K562 treated with DMSO at 1 percent for 12 hours (cell line): ENCODE measurements around the gene ABCF3. TPM values are rescaled to one million over a fixed set of nuclear protein-coding genes. Genes with fewer than 3 reads are reported as not detected.

ENCODE experiments used
- total RNA-seq: library from RNA; unstranded; fragments of 300-600 nt; gene quantifications from 2 replicates; pipeline ENCODE4 v1.2.3, GENCODE V29; 2022; ENCODE audit not compliant: insufficient read depth

The ABCF3 gene
- total RNA-seq = 37.1 and 46.9 TPM in 2 replicates

GRCh38 chr3:184186184-184186901 lies at the start of gene ABCF3:
Gene ABCF3, plus strand, starts transcription at chr3:184186199. Its CDS starts 9 bp downstream, at chr3:184186208.

GRCh38 chr3:184154885-184155643 lies 30.9 kb upstream of the ABCF3 start, which contains the start of gene DVL3:
Gene DVL3, plus strand, starts transcription at chr3:184155377. Its CDS starts 259 bp downstream, at chr3:184155636.

GRCh38 chr3:184174646-184175492 lies 11.1 kb upstream of the ABCF3 start, which contains the start of gene AP2M1:
Gene AP2M1, plus strand, starts transcription at chr3:184174855. Its CDS starts 2,139 bp downstream, at chr3:184176994.

GRCh38 chr3:184229394-184230080 lies 43.5 kb downstream of the ABCF3 start, which contains the start of gene VWA5B2:
Gene VWA5B2, plus strand, starts transcription at chr3:184229585. Its CDS starts 944 bp downstream, at chr3:184230529.

Other genes starting within 250 kb of the ABCF3 start
- 10.7 and 30.3 TPM in 2 replicates for gene ABCC5, start 168.3 kb upstream of the ABCF3 start, total RNA-seq
- not detected in 2 replicates for gene HTR3D, start 154.5 kb upstream of the ABCF3 start, total RNA-seq
- gene HTR3C, start 133.2 kb upstream of the ABCF3 start, total RNA-seq = not detected in 2 replicates
- gene HTR3E, start 89.1 kb upstream of the ABCF3 start, total RNA-seq = not detected in 2 replicates
- gene EIF2B5, start 50.8 kb upstream of the ABCF3 start, total RNA-seq = 43.2 and 69.8 TPM in 2 replicates
- 18.5 and 63.6 TPM in 2 replicates for gene DVL3, start 30.8 kb upstream of the ABCF3 start, total RNA-seq
- 473 and 546 TPM in 2 replicates for gene AP2M1, start 11.3 kb upstream of the ABCF3 start, total RNA-seq
- gene VWA5B2, start 43.4 kb downstream of the ABCF3 start, total RNA-seq = not detected in 2 replicates
- 64.3 and 90.9 TPM in 2 replicates for gene ALG3, start 62.8 kb downstream of the ABCF3 start, total RNA-seq
- 10.6 and 16.2 TPM in 2 replicates for gene EEF1AKMT4, start 63.5 kb downstream of the ABCF3 start, total RNA-seq
- not detected in 2 replicates for gene CAMK2N2, start 75.4 kb downstream of the ABCF3 start, total RNA-seq
- not detected in 2 replicates for gene ECE2, start 89.8 kb downstream of the ABCF3 start, total RNA-seq
- gene PSMD2, start 113.0 kb downstream of the ABCF3 start, total RNA-seq = 273 and 379 TPM in 2 replicates
- gene EIF4G1, start 128.4 kb downstream of the ABCF3 start, total RNA-seq = 136 and 214 TPM in 2 replicates
- 15.2 and 18.3 TPM in 2 replicates for gene FAM131A, start 151.4 kb downstream of the ABCF3 start, total RNA-seq
- 5.2 and 12.0 TPM in 2 replicates for gene CLCN2, start 175.4 kb downstream of the ABCF3 start, total RNA-seq
- 101 and 109 TPM in 2 replicates for gene POLR2H, start 175.5 kb downstream of the ABCF3 start, total RNA-seq
- 0.62 TPM in 1 of 2 replicates, not detected in the other for gene THPO, start 192.0 kb downstream of the ABCF3 start, total RNA-seq
- gene CHRD, start 193.9 kb downstream of the ABCF3 start, total RNA-seq = 0.41 and 3.4 TPM in 2 replicates